Measurements from ENCODE around the gene SSMEM1.
"Not testable (repeated sequence)": the region's sequence is repeated elsewhere in the genome, so short reads cannot be mapped to it uniquely, and the experiment has no call there.

The SSMEM1 gene, protein sequence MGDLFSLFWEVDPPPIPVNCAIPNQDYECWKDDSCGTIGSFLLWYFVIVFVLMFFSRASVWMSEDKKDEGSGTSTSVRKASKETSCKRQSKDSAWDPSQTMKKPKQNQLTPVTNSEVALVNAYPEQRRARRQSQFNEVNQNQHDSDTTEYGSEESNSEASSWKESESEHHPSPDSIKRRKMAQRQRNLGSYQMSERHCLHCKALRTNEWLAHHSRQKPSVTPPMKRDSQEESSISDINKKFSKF

DNA sequence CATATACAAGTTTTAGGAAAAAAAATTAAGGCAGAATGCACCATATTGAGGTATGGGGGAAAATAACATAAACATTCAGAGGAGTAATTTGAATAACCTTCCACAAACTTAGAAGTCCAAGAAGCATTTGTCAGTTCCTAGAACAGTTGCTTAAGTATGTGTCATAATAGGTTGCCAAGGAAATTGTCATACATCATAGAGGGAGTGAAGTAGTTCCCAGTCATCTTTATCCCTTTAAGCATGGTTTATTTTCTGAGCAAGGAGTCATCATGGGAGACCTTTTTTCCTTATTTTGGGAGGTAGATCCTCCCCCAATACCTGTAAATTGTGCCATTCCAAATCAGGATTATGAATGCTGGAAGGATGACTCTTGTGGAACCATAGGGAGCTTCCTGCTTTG, at the start of gene SSMEM1:
SSMEM1 (plus strand) TSS at position 219 of the 400 bp plus-strand sequence; CDS start at position 270, 51 bp downstream.
- no peak for DNase-seq

DNA sequence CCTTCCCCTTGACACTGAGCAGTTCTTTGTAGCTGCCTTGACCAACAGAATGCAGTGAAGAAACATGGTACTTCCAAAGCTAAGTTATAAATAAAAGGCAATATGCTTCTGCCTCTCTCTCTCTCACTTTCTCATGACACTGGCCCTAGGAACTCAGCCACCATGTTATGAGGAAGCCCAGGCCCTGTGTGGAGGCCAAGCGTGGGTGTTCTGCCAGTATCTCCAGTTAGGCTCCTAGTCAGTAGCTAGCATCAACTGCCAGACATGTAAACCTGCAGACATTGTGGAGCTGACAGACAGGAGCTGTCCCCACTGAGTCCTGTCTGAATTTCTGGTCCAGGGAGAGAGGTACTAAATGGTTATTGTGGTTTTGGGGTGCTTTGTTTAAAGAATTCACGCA, 47.6 kb upstream of the SSMEM1 start:
- no peak for DNase-seq

DNA sequence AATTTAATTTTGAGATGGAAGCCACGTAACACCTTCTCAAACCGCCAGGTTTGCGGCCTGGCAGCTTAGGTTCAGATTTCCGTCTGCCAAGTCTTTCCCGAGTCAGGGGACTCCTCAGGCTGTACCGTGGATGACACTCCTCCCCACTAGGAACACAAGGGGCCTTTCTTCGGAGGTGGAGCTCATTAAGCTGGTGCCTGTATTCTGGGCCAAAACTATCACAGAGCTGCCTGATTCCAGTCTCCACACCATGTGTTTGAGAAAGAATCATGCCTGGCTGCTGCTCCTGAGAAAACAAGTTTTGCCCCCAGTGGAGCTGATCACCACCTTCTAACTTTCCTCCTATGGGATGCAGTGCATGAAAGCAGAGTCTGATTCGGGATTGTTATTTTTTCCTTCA, 47.2 kb upstream of the SSMEM1 start:
- DNase-seq, result no peak

DNA sequence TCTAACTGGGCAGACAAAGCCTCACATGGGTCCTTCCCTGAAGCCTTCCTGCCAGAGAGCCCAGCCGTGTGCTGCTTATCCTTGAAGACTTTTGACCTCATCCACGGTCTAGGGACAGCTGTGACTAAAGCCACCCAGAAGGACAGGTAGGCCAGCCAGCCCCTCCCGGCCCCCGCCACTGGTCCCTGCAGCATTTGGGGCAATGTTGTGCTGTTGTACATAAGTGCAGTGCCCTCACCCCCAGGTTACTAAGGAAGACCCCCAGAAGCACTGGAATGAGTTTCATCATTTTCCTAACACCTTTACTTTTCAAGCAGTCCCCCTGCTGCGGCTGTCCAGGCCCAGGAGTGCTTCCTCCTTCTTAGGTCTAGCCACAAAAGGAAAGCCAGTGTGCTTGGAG, 45.5 kb upstream of the SSMEM1 start:
- no peak for DNase-seq

DNA sequence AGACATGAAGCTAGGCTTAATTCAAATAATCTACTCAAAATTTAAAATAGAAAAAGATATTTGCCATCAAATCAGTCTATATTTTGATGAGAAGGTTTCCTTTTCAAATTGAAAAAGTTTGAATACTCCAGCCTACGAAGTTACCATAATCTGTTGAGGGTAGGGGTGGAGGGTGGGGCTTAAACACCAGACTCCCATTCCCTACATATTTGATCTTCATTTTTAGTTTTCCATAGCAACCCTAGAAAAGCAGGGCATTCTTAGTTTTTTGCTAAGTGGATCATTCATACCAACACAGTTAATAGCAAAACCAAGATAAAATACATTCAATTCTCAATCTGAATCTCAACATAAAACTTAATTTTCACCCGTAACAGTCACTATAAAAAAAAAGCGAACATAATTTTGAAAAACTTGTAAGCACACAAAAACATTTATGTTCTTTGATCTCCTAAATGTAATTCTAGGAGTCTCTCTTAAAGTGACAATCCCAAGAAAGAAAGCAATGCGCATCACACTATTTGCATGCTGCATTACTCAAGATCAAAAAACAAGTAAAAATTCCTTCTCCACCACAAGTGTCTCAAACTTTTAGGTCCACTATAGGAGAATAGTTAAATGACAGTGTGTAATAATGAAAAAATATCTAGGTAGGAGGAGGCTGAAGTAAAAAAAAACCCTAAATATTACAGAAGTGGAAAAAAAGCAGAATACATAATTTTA, 33.3 kb upstream of the SSMEM1 start:
- DNase-seq, result no peak

DNA sequence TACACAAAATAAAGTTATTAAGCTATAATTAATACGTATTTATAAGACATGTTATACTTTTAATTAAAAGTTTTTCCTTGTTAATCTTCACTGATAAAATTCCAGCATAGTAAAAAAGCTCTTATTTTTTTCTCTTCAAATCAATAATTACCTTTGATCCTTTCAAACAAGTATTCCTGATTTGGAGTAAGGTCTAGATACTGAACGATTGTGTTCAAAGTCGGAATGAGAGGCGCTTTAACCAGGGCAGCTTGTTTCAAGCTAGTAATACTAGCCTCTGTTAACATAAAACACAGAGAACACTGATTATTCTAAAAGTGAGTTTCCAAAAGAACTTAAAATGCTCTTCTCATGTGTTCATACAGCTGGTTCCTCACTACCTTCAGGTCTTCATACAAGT, 29.4 kb upstream of the SSMEM1 start:
- no peak for DNase-seq

DNA sequence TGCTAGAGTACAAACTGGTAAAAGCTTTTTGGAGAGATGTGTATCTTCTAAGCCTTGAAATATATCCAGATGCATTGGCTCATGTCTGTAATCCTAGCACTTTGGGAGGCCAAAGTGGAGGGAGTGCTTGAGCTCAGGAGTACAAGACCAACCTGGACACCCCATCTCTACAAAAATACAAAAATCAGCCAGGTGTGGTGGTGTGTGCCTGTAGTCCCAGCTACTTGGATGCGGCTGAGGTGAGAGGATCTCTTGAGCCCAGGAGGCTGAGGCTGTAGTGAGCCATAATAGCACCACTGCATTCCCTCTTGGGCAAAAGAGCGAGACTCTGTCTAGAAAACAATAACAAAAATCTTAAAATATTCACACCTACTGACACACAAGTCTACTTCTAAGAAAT, 28.0 kb upstream of the SSMEM1 start:
- no peak for DNase-seq

DNA sequence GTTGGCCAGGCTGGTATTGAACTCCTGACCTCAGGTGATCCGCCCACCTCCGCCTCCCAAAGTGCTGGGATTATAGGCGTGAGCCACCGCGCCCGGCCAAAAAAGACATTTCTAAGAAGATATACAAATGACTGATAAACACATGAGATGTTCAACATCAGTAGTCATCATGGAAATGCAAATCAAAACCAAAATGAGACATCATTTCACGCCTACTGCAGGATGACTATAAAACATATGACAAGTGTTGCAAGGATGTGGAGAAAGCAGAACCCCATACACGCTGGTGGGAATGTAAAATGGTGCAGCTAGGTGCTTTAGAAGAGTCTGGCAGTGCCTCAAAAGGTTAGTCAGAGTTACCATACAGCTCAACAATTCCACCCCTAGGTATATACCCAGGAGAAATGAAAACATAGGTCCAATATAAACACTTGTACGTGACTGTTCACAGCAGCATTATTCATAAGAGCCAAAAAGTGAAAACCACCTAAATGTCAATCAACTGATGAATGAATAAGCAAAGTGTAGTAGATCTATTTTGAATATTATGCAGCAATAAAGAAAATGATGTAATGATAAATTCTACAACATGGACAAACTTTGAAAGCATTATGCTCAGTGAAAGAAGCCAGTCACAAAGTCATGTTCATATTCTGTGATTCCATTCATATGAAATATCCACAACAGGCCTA, 26.9 kb upstream of the SSMEM1 start:
- no peak for DNase-seq

DNA sequence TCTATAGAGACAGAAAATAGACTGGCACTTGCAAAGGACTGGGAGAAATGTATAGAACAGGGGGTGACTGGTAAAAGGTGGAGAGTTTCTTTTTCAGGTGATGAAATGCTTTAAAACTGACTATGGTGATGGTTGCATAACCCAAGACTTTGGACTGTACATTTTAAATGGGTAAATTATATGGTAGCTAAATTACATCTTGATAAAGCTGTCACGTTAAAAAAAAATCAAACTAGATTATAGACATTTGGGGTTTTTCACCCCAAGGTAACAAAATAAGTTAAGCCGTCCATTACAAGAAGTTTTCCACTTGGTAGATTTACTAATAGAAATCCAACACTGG, 26.4 kb upstream of the SSMEM1 start:
- DNase-seq, result no peak

DNA sequence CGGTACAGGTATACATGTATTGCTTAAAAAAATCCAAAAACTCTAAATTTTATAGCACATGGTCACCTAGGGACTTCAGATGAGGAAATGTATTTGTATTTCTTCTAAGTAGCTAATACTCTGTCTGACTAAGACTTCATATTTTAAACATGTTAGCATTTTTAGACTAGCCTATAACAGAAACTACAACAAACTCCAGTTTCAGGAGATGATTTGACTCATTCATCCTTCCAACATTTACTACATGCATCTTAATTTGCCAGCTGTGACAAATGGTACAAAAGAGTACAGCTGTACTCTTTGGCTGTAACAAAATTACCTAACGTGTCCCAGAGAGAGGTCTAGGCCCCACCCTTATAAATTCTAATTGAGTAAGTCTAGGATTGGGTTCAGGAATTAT, 24.7 kb upstream of the SSMEM1 start:
- no peak for DNase-seq

DNA sequence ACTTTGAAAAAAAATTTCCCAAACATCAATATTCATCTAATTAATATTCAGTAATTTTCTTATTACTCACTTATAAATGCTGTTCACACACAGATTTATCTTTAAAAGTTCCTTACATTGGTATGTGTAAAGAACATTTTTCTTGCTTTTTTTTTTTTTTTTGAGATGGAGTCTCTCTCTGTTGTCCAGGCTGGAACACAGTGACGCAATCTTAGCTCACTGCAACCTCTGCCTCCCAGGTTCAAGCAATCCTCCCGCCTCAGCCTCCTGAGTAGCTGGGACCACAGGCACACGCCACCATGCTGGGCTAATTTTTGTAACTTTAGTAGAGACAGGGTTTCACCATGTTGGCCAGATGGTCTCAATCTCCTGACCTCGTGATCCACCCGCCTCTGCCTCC, 23.3 kb upstream of the SSMEM1 start:
- not testable (repeated sequence) for DNase-seq

DNA sequence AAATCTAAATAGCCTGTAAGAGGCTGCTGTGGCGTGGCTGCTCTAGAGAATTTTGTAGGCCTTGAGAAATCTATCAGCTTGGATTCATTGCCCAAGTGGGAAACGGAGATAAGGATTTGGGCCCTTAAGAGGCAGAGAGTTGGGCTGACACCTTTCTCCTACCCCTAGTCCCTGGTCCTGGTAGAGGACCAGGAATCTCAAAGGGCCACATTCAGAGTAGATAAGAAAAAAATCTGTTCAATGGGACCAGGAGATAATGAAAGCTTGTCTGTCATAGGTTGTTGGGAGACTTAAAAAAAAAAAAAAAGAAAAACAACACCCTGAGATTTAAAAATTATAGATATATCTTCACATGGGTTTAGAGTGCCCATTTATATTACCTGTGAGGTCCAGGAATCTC, 20.3 kb upstream of the SSMEM1 start:
- no peak for DNase-seq

DNA sequence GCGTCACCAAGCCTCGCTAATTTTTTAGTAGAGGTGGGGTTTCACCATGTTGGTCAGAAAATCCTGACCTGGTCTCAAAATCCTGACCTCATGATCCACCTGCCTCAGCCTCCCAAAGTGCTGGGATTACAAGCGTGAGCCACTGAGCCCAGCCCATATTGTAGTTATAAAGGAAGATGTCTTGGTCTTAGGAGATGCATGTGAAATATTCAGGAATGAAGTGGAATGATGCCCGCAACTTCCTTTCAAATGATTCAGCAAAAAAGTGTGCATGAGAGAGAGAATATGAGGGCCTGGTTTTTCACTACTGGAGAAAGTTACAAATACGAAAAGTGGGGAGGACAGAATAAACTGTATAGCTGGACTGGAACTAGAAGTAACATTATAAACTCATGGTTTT, 18.3 kb upstream of the SSMEM1 start:
- DNase-seq, result no peak

DNA sequence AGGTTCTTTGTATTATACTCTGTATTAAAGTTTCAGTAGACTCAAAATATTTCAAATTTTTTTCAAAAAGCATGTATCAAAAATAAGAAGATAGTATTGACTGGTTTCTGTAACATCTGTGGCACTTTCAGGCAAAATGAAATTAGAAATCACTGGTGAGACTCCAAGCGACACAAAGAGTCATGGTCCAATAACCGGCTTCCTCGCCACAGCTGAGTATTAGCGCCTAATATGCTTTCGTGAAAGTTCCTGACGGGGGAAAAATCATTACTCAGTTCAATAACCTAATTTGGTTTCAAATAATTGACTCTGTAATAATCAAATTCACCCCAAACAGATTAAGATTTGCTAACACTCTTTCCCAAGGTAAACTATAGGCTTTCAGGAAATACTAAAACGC, 15.9 kb upstream of the SSMEM1 start:
- no peak for DNase-seq

DNA sequence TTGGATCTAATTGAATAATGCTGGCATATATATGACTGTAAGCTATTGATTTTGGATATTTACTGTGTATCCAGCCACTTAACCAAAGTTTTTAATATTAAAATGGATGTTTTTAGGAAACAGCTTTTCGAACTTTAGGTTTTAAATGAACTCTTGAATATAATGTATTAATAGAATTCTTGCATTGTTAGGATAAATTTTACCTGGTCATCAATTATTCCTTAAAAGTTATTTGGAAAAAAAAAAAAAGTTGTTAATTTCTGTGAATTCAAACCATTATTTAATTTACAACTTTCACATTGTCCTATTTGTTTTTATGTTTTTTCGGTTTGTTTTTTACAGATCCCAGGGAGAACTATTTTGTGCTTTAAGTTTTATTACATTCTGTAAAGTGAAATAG, 12.3 kb upstream of the SSMEM1 start:
- DNase-seq, result no peak

DNA sequence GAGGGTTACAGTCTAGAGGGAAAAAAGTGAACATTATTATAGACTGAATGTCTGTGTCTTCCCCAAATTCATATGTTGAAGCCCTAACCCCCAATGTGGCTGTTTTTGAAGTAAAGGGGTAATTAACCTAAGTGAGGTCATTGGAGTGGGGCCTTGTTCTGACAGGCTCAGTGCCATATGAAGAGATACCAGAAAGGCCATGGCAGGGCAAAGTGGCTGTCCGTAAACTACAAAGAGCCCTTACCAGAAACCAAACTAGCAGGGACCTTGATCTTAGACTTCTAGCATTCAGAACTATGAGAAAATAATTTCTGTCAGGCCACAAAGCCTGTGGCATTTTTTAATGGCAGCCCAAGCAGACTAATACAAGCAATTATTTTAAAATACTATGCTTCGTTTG, 11.2 kb upstream of the SSMEM1 start:
- no peak for DNase-seq

DNA sequence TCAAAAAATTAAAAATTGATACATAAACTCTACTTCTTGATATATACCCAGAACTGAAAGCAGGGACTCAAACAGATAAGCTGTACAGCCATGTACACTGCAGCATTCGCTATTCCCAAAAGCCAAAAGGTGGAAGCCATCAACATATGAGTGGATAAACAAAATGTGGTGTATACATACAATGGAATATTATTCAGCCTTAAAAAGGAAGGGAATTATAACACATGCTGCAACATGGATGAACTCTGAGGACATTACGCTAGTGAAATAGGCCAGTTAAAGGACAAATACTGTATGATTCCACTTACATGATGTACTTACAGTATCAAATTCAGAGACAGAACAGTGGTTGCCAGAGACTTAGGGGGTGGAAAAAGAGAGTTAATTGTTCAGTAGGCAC, 10.6 kb upstream of the SSMEM1 start:
- DNase-seq, result no peak

DNA sequence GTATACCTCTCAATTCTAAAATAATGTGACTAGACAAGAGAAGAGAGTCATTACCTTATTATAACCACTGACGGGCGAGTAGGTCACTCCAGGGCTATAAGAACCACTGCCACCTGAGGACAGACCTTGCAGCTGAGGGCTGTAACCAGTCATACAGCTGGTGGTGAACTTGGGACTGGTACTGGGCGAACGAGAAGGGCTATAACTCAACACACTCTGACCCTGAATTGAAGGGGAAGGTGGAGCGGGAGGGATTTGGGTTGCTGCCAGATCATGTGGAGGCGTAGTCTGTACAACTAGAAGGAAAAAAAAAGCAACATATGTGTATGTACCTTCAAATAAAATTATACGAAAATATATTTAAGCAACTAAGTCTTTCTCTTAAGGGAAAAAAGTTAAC, 5.9 kb upstream of the SSMEM1 start:
- DNase-seq, result no peak

DNA sequence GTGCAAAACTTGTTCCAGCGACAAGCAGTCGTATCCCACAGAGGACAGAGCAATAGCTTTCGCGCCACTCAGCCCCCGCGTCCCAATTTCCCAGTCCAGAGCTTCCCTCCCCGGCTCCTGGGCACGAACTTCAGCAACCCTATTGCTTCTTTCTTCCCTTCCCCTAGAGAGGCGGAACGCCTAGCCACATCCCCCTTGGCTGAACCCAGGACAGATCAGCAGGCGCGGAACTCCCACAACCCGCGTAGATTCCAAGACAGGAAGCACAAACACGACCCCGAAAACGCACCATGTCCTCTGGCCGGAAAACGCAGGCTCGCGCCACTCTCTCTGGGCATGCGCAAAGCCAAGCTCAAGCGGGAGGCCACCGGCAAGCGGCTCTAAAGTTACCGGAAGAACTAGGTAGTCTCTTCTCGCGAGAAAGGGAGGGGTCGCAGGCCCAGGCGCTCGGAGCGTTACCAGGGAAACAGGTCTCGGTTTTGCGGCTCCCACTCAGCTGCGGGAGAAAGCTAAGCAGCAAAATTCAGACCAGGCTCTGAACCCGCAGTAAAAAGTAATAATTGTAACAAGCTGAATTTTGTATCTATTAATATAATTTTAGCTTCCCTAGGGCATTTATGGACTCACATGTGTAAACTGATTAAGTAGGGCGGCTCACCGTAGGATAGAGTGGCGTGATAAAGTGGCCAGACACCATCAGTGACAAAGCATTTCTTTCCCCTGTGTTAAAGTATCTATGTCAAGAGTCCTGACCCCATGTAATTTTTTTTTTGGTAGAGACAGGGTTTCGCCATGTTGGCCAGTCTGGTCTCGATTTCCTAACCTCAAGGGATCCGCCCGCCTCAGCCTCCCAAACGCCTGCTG, 2.3 kb upstream of the SSMEM1 start, which contains the start of gene TMEM209:
TMEM209 (minus strand) TSS at position 323 of the 864 bp plus-strand sequence; CDS start at position 292, 31 bp downstream.
- DNase-seq, result peak; percentile 92

DNA sequence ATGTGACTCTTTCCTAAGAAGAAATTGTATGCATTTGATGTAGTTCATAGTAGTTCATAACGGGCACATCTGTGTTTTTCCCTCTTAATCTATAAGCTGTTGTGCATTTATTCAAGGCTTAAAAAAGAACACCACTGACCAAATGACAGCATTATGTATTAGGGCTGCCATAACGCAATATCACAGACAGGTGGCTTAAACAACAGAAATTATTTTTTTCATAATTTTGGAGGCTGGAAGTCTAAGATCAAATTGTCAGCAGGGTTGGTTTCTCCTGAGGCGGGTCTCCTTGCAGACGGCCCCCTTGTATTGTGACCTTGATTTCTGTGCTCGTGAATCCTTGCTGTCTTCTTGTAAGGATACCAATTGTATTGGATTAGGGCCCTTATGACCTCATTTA, 627 bp upstream of the SSMEM1 start:
- DNase-seq, result no peak

DNA sequence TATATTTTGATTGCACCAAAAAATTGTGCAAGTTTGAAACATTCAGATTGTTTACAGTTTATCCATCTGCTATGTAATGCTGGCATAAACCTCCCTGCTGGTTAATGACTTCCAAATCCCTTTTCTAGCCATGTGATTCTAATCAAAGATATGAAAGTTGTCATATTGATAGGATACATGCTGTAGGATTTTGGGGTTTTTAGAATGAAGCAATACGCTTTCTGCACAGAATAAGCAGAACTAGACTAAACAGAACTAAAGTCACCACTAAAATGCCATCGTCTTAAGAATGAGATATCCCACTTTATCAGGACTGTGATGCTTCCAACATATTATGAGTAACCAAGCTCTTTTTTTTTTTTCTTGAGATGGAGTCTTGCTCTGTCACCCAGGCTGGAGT, 856 bp downstream of the SSMEM1 start:
- no peak for DNase-seq

DNA sequence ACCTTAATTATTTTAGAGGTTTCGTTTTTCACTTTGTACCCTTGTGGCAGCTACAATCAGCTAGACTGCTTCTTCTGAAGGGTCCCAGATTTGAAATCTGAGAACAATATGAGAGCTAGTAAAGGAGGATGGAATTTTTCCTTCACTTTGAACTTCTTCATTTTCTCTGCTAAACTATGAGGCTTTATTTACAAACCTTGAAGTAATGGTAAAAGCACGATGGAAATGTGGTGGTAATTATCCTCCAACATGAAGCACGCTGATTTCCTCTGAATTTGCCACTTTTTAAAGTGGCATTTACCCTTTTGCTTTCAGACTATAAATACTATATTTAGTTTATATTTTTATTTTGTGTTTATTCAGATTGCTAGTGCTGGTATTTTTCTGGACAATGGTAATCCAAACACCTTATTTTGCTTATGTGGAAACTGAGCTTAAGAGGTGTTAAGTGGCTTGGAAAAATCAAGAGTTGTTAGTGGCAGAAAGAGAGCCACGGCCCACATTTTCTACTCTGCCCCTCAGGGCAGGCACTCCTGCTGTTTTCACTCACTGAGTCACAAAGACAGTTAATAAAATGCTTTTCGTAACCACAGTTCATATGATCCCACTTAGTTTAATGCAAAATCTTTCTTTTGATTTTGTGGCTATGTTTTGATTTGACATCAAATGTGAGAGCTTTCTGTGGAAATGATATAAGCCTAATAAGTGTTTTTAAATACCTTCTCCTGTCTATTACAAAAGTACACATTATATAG, 2.7 kb downstream of the SSMEM1 start:
- no peak for DNase-seq

DNA sequence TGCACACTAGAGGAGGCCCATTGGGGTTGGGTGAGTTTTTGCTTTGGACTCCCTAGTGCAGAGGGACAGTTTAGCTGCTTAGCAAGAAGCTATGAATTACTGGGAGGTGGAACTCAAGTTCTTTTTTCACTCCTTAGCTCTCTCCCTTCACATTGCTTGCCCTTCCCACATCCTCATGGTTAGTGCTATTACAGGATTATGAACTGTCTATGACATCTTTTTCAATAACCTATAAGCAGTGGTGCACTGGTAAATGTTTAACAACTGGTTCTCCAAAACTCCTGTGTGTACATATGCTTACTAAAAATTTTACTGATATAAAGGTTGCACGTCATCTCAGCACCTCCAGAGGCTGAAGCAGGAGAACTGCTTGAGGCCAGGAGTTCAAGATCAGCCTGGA, 6.2 kb downstream of the SSMEM1 start:
- DNase-seq, result no peak
